NCI-H2171 (cell line): ENCODE results near the gene EPHB3.

Experiments
- DNase-seq: peaks from one replicate; lab custom pipeline; 2025; lab: John Stamatoyannopoulos, UW

EPHB3 gene

GRCh38 chr3:184626923-184627322 is 65.3 kb downstream of the EPHB3 start:
- no peak for DNase-seq

- no peak for DNase-seq
Observed at GRCh38 chr3:184629555-184630160, 68.1 kb downstream of the EPHB3 start.

GRCh38 chr3:184630861-184631471 is 69.4 kb downstream of the EPHB3 start:
- no peak for DNase-seq

GRCh38 chr3:184631472-184631861 is 69.9 kb downstream of the EPHB3 start:
- DNase-seq, result no peak
